GOT3 (cell line): ENCODE results near the gene C8A.

Experiments used
- DNase-seq: peaks from one replicate; lab custom pipeline; 2025; ENCODE audit warnings: mixed read lengths; lab: John Stamatoyannopoulos, UW

Gene C8A

DNA sequence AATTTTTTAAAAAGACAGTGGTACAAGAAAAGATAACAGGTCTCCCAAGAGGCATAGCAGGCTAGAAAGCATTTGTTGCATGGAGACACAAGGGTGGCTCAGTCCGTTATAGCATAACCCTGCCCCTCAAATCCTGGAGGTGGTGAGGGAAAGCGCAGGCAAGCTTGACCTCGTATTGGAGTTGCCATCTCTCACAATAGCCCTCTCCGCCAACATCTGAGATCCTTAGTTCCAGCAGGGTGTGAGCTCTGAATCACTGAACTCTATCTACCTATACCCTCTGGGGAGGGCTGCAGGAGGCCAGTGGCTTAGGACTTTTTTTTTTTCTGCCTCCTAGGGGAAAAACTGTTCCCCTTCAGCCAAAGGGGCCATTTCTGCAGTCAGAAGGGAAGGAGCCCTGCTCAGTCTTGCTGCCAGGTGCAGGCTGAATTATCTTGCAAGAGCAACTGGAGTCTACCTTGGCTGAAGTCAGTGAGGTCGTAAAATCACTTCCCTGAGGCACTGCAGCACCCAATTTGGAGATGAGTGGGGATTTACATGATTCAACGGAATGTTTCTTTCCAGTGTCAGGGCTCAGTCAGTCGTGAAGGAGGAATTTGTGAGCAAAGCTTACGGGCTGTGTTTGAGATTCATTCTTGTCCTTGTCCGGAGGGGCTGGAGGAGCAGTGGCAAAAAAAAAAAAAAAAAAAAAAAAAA, 17.2 kb upstream of the C8A start:
- DNase-seq = no peak

DNA sequence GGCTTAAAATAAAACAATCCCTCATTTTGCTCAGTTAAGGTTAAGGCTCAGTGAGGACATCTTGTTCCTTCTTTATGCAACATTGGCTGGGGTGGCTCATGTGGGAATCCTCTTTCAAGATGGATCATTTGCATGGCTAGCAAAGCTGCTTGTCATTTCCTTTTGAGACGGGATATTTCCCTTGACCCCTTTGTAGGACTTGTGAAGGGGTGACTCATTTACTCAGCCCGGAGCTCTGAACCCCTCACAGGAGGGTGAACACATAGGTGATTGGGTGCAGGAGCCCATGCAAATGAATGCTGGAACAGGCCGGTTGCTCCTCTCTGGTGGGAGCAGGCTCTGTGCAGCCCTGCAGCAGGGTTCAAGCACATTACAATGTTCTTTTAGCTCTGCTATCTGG, 15.8 kb upstream of the C8A start:
- no peak for DNase-seq

DNA sequence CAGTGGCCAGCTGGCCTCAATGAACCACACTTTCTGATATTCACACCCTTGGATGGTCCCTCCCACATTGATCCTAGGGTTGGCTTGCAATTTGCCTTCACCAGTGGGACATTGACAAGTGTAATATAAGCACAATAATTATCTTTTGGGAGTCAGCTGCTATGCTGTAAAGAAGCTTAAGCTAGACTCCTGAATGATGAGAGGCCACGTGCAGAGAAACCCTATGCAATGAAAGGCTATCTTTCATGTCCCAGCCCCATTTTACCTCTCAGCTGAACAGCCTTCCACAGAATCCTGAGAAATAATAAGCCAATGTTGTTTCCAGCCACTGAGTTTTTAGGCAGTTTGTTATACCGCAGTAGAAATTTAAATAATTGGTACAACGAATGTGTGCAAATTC, 11.1 kb upstream of the C8A start:
- no peak for DNase-seq

- no peak for DNase-seq
Measured at GRCh38 chr1:56844545-56845136, 10.0 kb upstream of the C8A start.

- DNase-seq = no peak
Measured at GRCh38 chr1:56845343-56845742, 9.3 kb upstream of the C8A start.

DNA sequence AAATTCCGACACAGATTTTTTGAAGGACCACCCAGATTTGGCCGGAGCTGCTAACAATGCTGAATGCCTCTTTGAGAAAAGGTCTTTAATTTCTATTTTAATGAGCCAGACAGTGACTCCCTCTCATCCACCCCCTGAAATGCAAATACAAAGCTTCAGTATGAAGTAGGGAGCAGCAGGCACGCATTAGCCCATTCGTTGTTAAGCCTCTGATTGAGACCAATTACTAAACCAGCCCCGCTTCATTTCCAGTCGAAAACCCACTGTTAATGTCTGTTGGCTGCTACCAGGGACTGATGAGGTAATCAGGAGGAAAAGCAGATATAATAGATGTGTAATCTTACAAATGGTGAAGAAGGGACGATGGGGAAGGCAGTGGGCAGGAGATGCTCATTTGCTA, 4.8 kb upstream of the C8A start:
- DNase-seq = no peak

DNA sequence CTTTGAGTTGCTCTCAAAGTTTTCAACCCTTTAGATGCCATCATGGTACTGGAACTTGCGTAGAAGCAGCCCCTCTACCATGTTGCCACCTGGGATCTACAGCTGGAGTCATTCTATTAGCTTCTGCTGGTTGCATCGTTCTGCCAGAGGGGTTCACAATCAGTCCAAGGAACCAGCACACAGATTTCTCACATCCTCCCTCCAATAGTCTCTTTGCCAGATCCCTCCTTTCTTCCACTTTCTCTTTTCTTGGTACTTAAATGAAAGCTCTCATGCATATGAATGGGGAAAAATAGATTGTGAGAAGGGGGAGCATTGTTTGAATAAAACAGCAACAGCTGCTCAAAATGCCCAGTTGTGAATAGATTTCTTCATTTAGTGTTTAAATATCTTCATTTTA, 4.2 kb upstream of the C8A start:
- no peak for DNase-seq

DNA sequence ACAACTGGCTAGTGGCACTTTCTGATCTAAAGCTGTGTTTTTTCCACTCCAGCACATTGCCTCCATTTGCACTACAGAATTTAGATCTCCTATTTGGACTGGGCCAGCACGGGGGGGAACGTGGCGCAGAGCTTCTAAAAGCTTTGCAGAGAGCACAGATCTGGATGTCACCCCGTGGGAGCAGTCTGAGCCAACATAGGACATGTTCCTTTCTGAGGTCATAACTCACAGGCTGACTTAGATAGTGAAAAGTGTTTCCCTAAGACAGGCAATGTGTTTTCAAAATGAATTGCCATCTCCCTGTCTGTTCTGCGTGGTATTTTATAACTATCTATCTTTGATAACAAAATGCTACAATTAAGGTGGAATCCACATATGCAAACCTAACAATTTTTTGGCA, 3.7 kb upstream of the C8A start:
- no peak for DNase-seq

- DNase-seq = no peak
Measured at GRCh38 chr1:56852476-56852875, 2.1 kb upstream of the C8A start.

- DNase-seq = no peak
Measured at GRCh38 chr1:56855190-56855589, 593 bp downstream of the C8A start.

- DNase-seq = no peak
Measured at GRCh38 chr1:56856186-56856585, 1.6 kb downstream of the C8A start.

GRCh38 chr1:56859287-56859686, 4.7 kb downstream of the C8A start:
- DNase-seq = no peak

DNA sequence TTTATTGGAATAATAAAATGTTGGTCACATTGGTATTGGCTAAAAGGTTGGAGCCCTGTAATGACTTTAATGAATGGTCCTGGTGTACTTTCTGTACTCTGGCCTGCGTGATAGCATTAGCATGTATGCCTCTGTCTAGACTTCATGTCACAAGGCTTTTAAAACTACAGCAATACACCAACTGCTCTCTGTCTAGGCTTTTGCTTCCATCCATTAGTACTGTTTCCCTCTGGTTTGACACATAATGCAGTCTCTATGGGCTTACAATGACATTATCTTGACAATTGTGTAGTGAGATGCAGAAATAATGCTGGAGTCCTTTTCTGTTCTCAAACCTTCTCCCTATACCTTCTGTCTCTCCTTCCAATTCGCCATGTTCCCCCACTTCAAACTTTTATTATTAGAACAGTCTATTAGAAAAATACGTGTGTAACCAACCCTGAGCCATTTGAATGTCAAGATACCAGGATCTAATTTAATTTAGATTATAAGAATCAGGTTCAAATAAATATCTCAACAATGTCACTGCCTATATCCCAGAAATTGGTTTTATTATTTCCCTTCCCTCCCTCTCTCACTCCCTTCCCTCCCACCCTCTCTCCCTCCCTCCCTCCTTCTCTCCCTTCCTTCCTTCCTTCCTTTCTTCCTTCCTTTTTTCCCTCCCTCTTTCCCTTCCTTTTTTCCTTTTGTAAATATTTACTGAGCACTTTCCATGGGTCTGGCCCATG, 8.8 kb downstream of the C8A start:
- no peak for DNase-seq

DNA sequence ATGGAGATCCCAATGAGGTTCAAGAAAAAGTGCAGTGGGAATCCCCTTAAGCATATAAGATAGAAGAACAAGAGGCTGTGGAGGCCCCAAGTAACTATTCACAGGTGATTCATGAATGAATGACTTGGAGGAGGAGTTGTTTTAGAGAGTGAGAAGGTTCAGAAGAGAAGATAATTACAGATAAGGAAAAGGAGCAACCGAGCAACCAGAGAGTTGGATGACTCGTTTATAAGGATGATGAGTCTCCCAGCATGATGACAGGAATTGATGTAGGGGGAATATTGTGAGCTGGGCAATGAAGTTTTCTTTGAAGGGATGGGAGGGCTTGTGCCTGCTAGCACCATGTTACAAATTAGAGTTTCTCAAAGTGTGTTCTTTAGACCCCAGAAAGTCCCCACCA, 9.8 kb downstream of the C8A start:
- no peak for DNase-seq

- DNase-seq = no peak
Measured at GRCh38 chr1:56866656-56867055, 12.1 kb downstream of the C8A start.

- DNase-seq = no peak
Measured at GRCh38 chr1:56867491-56867890, 12.9 kb downstream of the C8A start.

DNA sequence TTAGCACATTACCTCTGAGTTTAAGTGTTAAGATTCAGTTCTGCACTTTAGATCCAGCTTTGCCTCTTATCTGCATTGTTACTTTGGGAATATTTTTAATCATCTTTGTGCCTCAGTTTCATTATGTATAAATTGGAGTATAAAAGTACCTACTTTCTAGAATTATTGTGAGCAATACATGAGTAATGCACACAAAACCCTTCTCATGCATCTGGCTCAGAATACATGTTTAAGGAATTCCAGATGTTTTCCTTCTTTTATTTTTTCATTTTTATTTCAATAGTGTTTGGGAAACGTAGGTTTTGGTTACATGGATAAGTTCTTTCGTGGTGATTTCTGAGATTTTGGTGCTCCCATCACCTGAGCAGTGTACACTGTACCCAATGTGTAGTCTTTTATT, 14.2 kb downstream of the C8A start:
- DNase-seq = no peak

DNA sequence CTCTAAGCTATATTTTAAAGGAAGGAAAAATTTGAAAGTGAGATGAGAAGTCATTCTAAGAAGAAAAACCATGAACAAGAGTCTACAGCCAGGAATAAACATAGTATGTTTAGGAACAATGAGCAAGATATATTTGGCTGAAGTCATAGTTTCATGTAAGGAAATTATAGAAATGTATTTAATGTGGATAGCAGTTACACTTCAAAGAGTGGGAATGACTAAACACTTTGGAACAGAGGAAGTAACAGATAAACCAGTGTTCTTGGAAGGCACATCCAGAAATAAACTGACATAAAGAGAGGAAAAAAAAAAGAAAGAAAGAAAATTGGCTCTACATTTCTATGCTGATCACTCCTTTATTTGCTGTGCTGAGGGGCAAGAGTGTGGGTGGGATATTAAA, 18.0 kb downstream of the C8A start:
- DNase-seq = no peak

GRCh38 chr1:56873213-56873612, 18.6 kb downstream of the C8A start:
- no peak for DNase-seq

GRCh38 chr1:56874689-56875088, 20.1 kb downstream of the C8A start:
- DNase-seq = no peak

DNA sequence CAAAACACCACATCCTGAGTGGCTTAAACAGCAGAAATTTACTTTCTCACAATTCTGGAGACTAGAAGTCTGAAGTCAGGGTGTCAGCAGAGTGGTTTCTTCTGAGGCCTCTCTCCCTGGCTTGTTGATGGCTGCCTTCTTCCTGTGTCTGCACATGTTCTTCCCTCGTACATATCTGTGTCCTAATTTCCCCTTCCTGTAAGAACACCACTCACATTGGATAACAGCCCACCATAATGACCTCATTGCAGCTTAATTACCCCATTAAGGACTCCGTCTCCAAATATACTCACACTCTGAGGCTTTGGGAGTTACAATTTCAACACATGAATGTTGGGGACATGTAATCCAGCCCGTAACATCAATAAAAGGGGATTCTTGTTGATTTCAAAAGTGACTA, 23.4 kb downstream of the C8A start:
- no peak for DNase-seq

GRCh38 chr1:56880774-56881173, 26.2 kb downstream of the C8A start:
- DNase-seq = no peak

DNA sequence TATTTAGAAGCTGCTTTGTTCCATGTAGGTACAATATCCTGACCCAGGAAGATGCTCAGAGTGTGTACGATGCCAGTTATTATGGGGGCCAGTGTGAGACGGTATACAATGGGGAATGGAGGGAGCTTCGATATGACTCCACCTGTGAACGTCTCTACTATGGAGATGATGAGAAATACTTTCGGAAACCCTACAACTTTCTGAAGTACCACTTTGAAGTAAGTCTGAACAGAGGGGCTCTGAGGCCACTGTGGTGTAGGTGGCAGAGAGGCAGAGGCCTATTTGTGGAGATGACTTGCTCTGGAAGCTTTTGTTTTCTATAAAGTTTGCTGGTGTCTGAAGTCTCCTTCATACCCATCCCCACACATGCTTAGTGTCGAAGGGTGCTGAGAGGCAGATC, 26.8 kb downstream of the C8A start:
- DNase-seq = no peak

GRCh38 chr1:56890229-56890628, 35.6 kb downstream of the C8A start:
- DNase-seq = no peak
